Mucosa of rectum (tissue), 2 donors: ENCODE data around the gene SEBOX.

ENCODE experiments used
- H3K27ac ChIP-seq, 2 donors: one replicate each; pipeline ENCODE4 v1.7.0; 2013; ENCODE audit warnings: inconsistent platforms in 2 of 2, low read depth in 2 of 2, low read length in 2 of 2
- H3K27me3 ChIP-seq, 2 donors: one replicate each; pipeline ENCODE4 v1.7.0; 2013; ENCODE audit warnings: low read length in 2 of 2; ENCODE audit not compliant: control insufficient read depth in 2 of 2, insufficient read depth in 2 of 2
- H3K36me3 ChIP-seq, 2 donors: one replicate each; pipeline ENCODE4 v1.7.0; 2013; ENCODE audit warnings: low read length in 2 of 2; ENCODE audit not compliant: control insufficient read depth in 2 of 2, insufficient read depth in 2 of 2
- H3K4me1 ChIP-seq, 2 donors: one replicate each; pipeline ENCODE4 v1.7.0; 2013; ENCODE audit warnings: low read length in 2 of 2, mild to moderate bottlenecking in 1 of 2; ENCODE audit not compliant: control insufficient read depth in 2 of 2, insufficient read depth in 2 of 2
- H3K4me3 ChIP-seq, 2 donors: one replicate each; pipeline ENCODE4 v1.7.0; 2013; ENCODE audit warnings: low read length in 2 of 2
- H3K9ac ChIP-seq, 2 donors: one replicate each; pipeline ENCODE4 v1.7.0; 2013; ENCODE audit warnings: low read length in 2 of 2, low read depth in 1 of 2, mild to moderate bottlenecking in 1 of 2
- H3K9me3 ChIP-seq, 2 donors: one replicate each; pipeline ENCODE4 v1.7.0; 2013; ENCODE audit warnings: low read length in 2 of 2; ENCODE audit not compliant: control insufficient read depth in 2 of 2
- donor health status: healthy.
- donor health status: Normal muscosa, but diverticular disease.

Gene SEBOX

DNA sequence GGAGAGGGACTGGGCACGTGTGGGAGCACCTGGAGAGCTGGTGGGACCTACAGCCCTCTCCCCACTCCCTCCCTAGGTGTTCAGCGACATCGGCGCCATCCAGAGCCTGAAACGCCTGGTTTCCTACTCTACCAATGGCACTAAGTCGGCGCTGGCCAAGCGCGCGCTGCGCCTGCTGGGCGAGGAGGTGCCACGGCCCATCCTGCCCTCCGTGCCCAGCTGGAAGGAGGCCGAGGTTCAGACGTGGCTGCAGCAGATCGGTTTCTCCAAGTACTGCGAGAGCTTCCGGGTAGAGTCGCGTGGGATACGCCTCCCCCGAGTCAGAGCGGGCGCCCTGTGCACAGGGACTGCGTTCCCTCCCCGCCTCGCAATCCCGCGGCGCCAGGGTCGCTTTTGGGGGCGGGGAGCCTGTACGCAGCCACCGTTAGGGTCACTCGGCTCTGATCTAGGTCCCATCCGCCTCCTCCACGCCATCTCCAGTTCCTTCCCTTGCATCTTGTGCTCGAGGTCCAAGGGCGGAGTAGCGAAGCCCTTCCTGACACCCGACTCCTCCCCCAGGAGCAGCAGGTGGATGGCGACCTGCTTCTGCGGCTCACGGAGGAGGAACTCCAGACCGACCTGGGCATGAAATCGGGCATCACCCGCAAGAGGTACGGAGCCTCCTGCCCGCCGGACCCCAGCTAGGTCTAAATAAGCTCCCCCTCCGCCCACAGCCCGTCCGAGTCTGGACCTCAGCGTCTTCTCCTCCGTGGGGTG lies 19.5 kb upstream of the SEBOX start:
- Histone ChIP-seq H3K4me1 (peaks cover 0 to 11% of the 10 kb centered on the region in 2 donors), H3K27me3 (no peaks in the 10 kb centered on the region), H3K36me3 (peaks cover 3 to 6% of the 10 kb centered on the region in 2 donors), H3K27ac (peak overlapping the region; percentile 86 to 89), H3K9me3 (no peaks in the 10 kb centered on the region), H3K4me3 (peak overlapping the region; percentile 86 to 87), H3K9ac (peak overlapping the region; percentile 81 to 84)

DNA sequence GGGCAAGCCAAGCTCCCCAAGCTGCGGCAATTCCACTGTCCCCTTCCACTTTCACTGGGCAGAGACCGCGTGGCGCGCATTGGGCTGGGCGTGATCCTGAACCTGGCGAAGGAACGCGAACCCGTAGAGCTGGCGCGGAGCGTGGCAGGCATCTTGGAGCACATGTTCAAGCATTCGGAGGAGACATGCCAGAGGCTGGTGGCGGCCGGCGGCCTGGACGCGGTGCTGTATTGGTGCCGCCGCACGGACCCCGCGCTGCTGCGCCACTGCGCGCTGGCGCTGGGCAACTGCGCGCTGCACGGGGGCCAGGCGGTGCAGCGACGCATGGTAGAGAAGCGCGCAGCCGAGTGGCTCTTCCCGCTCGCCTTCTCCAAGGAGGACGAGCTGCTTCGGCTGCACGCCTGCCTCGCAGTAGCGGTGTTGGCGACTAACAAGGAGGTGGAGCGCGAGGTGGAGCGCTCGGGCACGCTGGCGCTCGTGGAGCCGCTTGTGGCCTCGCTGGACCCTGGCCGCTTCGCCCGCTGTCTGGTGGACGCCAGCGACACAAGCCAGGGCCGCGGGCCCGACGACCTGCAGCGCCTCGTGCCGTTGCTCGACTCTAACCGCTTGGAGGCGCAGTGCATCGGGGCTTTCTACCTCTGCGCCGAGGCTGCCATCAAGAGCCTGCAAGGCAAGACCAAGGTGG lies 16.3 kb upstream of the SEBOX start:
- Histone ChIP-seq H3K4me3 (peak overlapping the region in 1 of 2 donors; percentile 13), H3K27me3 (no peaks in the 10 kb centered on the region), H3K9me3 (no peaks in the 10 kb centered on the region), H3K4me1 (peaks cover 0 to 11% of the 10 kb centered on the region in 2 donors), H3K27ac (no peak overlapping the region), H3K36me3 (no peaks in the 10 kb centered on the region), H3K9ac (no peak overlapping the region)

DNA sequence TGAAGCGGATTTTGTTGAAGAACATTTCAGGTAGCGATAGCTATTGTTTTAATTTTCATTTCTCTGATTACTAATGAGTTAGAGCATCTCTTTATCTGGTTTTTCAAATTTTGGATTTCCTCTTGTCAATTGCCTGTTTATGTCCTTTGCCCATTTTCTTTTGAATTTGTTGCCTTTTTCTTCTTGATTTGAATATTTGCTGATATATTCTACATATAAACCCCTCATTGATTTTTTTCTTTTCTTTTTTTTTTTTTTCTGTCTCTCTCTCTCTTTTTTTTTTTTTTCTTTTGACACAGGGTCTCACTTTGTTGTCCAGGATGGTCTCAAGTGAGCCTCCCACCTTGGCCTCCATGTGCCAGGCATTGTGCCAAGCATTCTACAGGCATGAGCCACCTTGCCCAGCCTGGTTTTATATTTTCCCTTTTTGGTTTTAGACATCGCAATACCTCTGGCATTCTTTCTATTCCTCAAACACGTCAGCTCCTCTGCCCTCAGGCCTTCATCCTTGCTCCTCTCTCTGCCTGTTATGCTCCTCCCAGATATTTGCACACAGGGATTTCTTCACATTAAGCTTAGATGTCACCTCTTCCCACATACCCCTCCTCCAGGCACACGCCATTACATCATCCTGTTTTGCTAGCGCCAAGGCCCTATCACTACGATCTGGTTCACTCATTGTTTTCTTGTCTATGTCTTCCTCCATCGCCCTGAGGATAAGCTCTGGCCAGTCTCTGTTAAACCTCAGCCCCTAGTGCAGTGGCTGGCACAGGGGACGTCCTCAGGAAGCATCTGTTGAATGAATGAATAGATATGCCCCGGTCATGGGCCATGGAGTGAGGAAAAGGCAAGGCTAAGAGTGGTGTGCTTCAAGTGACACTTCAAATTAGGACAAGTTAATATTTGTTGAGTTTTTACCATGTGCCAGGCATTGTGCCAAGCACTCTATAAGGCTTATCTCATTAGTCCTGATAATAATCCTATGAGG lies 15.1 kb upstream of the SEBOX start:
- Histone ChIP-seq H3K27ac (no peak overlapping the region), H3K4me3 (no peak overlapping the region), H3K9me3 (no peaks in the 10 kb centered on the region), H3K4me1 (peaks cover 0 to 6% of the 10 kb centered on the region in 2 donors), H3K27me3 (no peaks in the 10 kb centered on the region), H3K36me3 (no peaks in the 10 kb centered on the region), H3K9ac (no peak overlapping the region)

DNA sequence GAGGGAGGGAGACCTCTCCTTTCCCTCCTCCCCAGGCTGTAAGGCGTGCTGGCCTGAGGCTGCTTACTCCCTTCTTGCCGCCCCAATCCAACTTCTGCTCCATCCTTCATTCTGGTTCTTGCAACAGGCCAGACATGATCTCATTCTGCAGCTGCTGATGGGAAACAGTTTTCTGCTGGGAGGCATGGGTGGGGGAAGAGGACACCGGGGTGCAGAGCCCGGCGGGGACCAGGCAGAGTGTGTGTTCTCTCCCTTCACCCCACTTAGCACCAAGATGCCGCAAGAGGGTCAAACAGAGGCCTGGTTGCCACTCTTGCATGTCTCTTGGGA lies 7.9 kb upstream of the SEBOX start:
- H3K9ac ChIP-seq = no peak overlapping the region

DNA sequence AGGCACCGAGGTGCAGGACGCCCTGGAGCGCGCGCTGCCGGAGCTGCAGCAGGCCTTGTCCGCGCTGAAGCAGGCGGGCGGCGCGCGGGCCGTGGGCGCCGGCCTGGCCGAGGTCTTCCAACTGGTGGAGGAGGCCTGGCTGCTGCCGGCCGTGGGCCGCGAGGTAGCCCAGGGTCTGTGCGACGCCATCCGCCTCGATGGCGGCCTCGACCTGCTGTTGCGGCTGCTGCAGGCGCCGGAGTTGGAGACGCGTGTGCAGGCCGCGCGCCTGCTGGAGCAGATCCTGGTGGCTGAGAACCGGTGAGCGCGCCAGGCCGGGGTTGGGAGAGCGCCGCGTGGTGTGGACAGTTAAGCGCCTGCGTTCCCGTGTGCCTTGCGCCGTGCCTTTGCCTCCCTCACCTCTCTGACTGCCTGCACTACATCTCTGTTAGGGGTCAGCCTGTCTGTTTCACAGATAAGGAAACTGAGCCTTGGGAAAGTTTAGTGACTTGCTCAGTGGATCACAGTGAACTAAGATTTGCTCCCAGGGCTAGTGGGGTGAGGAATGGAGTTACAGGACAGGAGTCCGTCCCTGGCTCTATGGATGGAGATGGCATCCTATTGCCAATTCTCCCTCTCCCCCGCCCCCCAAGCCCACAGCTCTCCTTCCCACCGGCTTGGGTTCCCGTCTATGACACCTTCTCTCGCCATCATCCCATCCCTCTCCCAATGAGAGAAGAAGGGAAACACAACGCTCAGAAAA lies 7.4 kb upstream of the SEBOX start:
- Histone ChIP-seq H3K4me3 (peak overlapping the region; percentile 61 to 69), H3K4me1 (peaks cover 7 to 9% of the 10 kb centered on the region in 2 donors), H3K27me3 (peaks cover 7 to 9% of the 10 kb centered on the region in 2 donors), H3K27ac (peak overlapping the region; percentile 23 to 32), H3K9ac (peak overlapping the region; percentile 17 to 49), H3K9me3 (no peaks in the 10 kb centered on the region), H3K36me3 (no peaks in the 10 kb centered on the region)

More for the DNA sequence above, 7.9 kb upstream of the SEBOX start:
- Histone ChIP-seq H3K27me3 (peaks cover 7 to 9% of the 10 kb centered on the region in 2 donors), H3K4me3 (peak overlapping the region; percentile 4 to 69), H3K4me1 (peaks cover 7 to 9% of the 10 kb centered on the region in 2 donors), H3K9me3 (no peaks in the 10 kb centered on the region), H3K27ac (no peak overlapping the region), H3K36me3 (no peaks in the 10 kb centered on the region)

DNA sequence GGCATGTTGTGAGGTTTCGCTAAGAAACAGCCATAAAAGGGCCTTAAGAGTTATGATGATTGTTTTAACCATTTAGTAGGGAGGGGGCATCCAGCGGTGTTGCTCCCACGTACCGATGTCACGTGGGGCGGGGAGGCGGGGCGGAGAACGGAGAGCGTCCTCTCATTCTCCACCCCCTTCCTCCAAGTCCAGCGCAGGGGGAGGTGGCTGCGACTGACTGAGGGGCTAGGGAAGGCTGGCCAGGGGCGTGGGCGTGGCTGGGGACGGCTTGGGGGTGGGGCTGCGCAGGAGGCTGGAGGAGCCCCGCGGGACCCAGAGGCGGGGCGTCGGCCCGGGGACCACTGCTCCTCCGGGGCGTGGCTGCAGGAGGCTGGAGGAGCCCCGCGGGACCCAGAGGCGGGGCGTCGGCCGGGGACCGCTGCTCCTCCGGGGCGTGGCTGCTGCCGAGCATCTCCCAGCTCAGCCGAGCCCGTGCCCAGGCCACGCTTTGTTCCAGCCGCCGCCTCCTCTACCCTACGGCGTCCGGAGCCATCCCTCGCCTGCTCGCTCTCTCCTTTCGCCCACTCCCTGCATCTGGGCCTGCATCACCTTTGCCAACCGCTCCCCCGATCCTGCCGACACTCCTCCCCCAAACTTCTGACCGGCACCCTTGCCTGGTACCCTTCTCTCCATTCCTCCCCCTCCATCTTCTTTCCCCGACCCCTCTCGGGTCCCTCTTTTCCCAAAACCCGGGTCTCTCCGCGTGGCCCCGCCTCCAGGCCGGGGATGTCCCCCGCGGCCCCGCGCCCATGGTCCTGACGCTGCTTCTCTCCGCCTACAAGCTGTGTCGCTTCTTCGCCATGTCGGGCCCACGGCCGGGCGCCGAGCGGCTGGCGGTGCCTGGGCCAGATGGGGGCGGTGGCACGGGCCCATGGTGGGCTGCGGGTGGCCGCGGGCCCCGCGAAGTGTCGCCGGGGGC lies 6.5 kb upstream of the SEBOX start, which contains the start of gene SARM1:
Gene SARM1, plus strand, starts transcription at position 450 of the 958 bp plus-strand sequence. Its CDS starts 339 bp downstream, at position 789.
- H3K27ac ChIP-seq = peak within 1 kb of the TSS; percentile 23 to 56
- no peaks in the 10 kb centered on the region for H3K9me3 ChIP-seq
- H3K36me3 ChIP-seq = no peaks in the 10 kb centered on the region
- H3K27me3 ChIP-seq = peaks cover 7 to 9% of the 10 kb centered on the region in 2 donors
- H3K4me3 ChIP-seq = peak within 1 kb of the TSS; percentile 61 to 69
- peak within 1 kb of the TSS; percentile 17 to 49 for H3K9ac ChIP-seq
- peaks cover 7 to 9% of the 10 kb centered on the region in 2 donors for H3K4me1 ChIP-seq

DNA sequence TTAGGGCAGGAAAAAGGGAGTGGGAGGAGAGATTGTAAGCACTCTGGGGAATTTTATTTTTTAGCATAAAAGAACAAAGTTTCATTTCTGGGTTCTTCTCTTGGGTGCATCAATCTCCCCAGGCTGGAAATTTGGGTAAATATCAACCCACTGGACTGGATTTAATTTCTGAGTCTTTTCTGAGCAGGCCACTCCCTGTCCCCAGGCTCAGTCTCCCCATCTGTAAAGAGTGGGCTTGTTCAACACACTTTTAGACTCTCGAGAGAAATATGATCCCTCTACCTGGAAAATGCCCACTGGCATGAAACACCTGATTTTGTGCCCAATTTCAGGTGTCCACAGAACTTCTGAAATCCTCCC lies 5.7 kb upstream of the SEBOX start:
- Histone ChIP-seq H3K4me1 (peaks cover 7 to 9% of the 10 kb centered on the region in 2 donors), H3K9ac (no peak overlapping the region), H3K27me3 (peaks cover 7 to 9% of the 10 kb centered on the region in 2 donors), H3K27ac (peak overlapping the region; percentile 4 to 56), H3K36me3 (no peaks in the 10 kb centered on the region), H3K4me3 (peak overlapping the region in 1 of 2 donors; percentile 51), H3K9me3 (no peaks in the 10 kb centered on the region)

- Histone ChIP-seq H3K27ac (peak within 1 kb of the TSS; percentile 4 to 56), H3K36me3 (no peaks in the 10 kb centered on the region), H3K4me3 (peak within 1 kb of the TSS in 1 of 2 donors; percentile 51), H3K9me3 (no peaks in the 10 kb centered on the region), H3K9ac (no peak within 1 kb of the TSS), H3K4me1 (peaks cover 7 to 9% of the 10 kb centered on the region in 2 donors), H3K27me3 (peaks cover 7 to 9% of the 10 kb centered on the region in 2 donors)
Measured at GRCh38 chr17:28370035-28370743, 5.2 kb upstream of the SEBOX start, which contains the start of gene VTN. Gene VTN, minus strand, starts transcription at chr17:28370307. Its CDS starts 104 bp downstream, at chr17:28370203.
